ENCODE measurements around the gene GPR55. TPM values are rescaled to one million over a fixed set of nuclear protein-coding genes. Genes with fewer than 3 reads are reported as not detected.

The GPR55 gene
- total RNA-seq, 1 experiment from 2014 or later = not detected

- H3K36me3 ChIP-seq (ENCODE audit: control insufficient read depth in 1 of 2, insufficient read depth in 2 of 2, low read length in 2 of 2) = no peaks in the 10 kb centered on the region
- POLR2A ChIA-PET = no interaction called here
- H3K4me3 ChIP-seq (replicated peaks in 1 of 2; ENCODE audit: low read depth in 1 of 2, low read length in 2 of 2) = no peak overlapping the region
- H3K9ac ChIP-seq (ENCODE audit: low read length) = no peak overlapping the region
- H3K27ac ChIP-seq (ENCODE audit: low read depth, low read length) = no peak overlapping the region
- BruUV-seq (replicated peaks) = no TSS peak
- RAD21 ChIA-PET (ENCODE audit: low non-redundant PET in 1 of 2, low total read pairs in 2 of 2, uncharacterized antibody in 2 of 2, unreplicated experiment in 2 of 2) = no interaction called here
- no peaks in the 10 kb centered on the region for H3K27me3 ChIP-seq (ENCODE audit: insufficient read depth, low read length)
- no peak overlapping the region for H3K4me2 ChIP-seq (ENCODE audit: low read length)
- no peaks in the 10 kb centered on the region for H3K4me1 ChIP-seq (ENCODE audit: control insufficient read depth in 1 of 2, insufficient read depth in 2 of 2, low read length in 2 of 2)
- H3K9me3 ChIP-seq (ENCODE audit: control insufficient read depth in 1 of 2, insufficient read depth in 1 of 2, low read depth in 1 of 2, low read length in 2 of 2) = no peaks in the 10 kb centered on the region
- ATAC-seq (no peak), DNase-seq (ENCODE audit: low read depth, low spot score) (no peak)
- H3K9me2 ChIP-seq (ENCODE audit: insufficient read depth) = no peaks in the 10 kb centered on the region
- TF ChIP-seq POLR2A (IDR thresholded peaks at IDR 0.05; ENCODE audit: borderline replicate concordance, extremely low read depth, insufficient read depth, insufficient read length) = no peak
- no peak for TF ChIP-seq EGR1 (IDR thresholded peaks at IDR 0.05; ENCODE audit: low read depth)
- no peak for TF ChIP-seq ZFX (IDR thresholded peaks at IDR 0.05)
- no peak for TF ChIP-seq YY1 (IDR thresholded peaks at IDR 0.05; ENCODE audit: extremely low read depth, insufficient replicate concordance, low read depth, low read length)
- TF ChIP-seq CTCF (IDR thresholded peaks at IDR 0.05 in 2 of 3, conservative IDR thresholded peaks at IDR 0.05 in 1 of 3; ENCODE audit: borderline replicate concordance in 1 of 3, insufficient read depth in 1 of 3, low read depth in 2 of 3, low read length in 2 of 3) = no peak
- no peak for TF ChIP-seq POLR2AphosphoS5 (IDR thresholded peaks at IDR 0.05; ENCODE audit: low read depth, low read length)
- TF ChIP-seq ELF1 (IDR thresholded peaks at IDR 0.05; ENCODE audit: borderline replicate concordance, low read depth) = no peak
- TF ChIP-seq ATF3 (IDR thresholded peaks at IDR 0.05) = no peak
- no peak for TF ChIP-seq SP1 (IDR thresholded peaks at IDR 0.05; ENCODE audit: low read depth)
- no peak for TF ChIP-seq RAD21 (IDR thresholded peaks at IDR 0.05; ENCODE audit: low read depth)
- TF ChIP-seq TCF7L2 (IDR thresholded peaks at IDR 0.05; ENCODE audit: borderline replicate concordance, extremely low read depth, insufficient read depth, insufficient read length) = no peak
- H3K79me2 ChIP-seq (ENCODE audit: insufficient read depth, low read length) = no peaks in the 10 kb centered on the region
- no peak overlapping the region for H2AFZ ChIP-seq (ENCODE audit: low read depth, low read length, poor library complexity, severe bottlenecking)
- intact Hi-C loops (cut with micrococcal nuclease) = no loop called here
- CTCF ChIA-PET = no interaction called here
- H4K20me1 ChIP-seq (ENCODE audit: insufficient read depth) = no peaks in the 10 kb centered on the region
These were observed 19.1 kb upstream of the GPR55 start for GRCh38 chr2:230944123-230944653.

Measured in HCT116 (cell line).